ENCODE results near the gene ZNF20. TPM values are rescaled to one million over a fixed set of nuclear protein-coding genes. Genes with fewer than 3 reads are reported as not detected.

Gene ZNF20
- total and polyA plus RNA-seq, 9 of the 15 experiments (the other 6 are each of a cell fraction or from before 2014, with no cell fraction given), result 1.4 to 3.7 (median 3.1) TPM

GRCh38 chr19:12155324-12155860, 15.2 kb upstream of the ZNF20 start (continued):
- TF ChIP-seq CHD7 (IDR thresholded peaks at IDR 0.05; ENCODE audit: low read depth, low read length) (no peak), CC2D1A (IDR thresholded peaks at IDR 0.05) (no peak), CREM (IDR thresholded peaks at IDR 0.05; ENCODE audit: low read depth) (no peak), SIN3B (IDR thresholded peaks at IDR 0.05; ENCODE audit: low read depth) (no peak), MCM2 (IDR thresholded peaks at IDR 0.05; ENCODE audit: low read depth) (no peak), NR2F6 (CRISPR knock-in tag; IDR thresholded peaks at IDR 0.05) (no peak), ZNF282 (CRISPR knock-in tag; IDR thresholded peaks at IDR 0.05) (no peak), FOXK1 (CRISPR knock-in tag; IDR thresholded peaks at IDR 0.05; ENCODE audit: borderline replicate concordance) (no peak)
